Cardiac muscle cell (in vitro differentiated cells and primary cell): Measurements from ENCODE around the gene EID3. TPM values are rescaled to one million over a fixed set of nuclear protein-coding genes. Genes with fewer than 3 reads are reported as not detected.

ENCODE experiments used
- DNase-seq, 2 donors: peaks; one replicate each; pipeline versions ENCODE4 v3.0.0 to v3.0.0-alpha.2; 2010 to 2017; ENCODE audit warnings: low read depth in 1 of 2, low spot score in 1 of 2
- H3K27ac ChIP-seq: fragments of 200-600 bp; sonication (generic); 2 replicates; pipeline ENCODE4 v1.5.1; 2016
- H3K27me3 ChIP-seq: fragments of 200-600 bp; sonication (generic); 2 replicates; pipeline ENCODE4 v1.6.0; 2016; ENCODE audit warnings: control low read depth
- H3K36me3 ChIP-seq: fragments of 200-600 bp; sonication (generic); 2 replicates; pipeline ENCODE4 v1.5.1; 2016; ENCODE audit warnings: control low read depth
- H3K4me1 ChIP-seq: fragments of 200-600 bp; sonication (generic); 2 replicates; pipeline ENCODE4 v1.8.1; 2017; ENCODE audit warnings: low read depth, mild to moderate bottlenecking, mixed run types
- H3K4me3 ChIP-seq: fragments of 200-600 bp; sonication (generic); 2 replicates; pipeline ENCODE4 v1.5.1; 2016; ENCODE audit warnings: mild to moderate bottlenecking
- H3K9me3 ChIP-seq: fragments of 200-600 bp; sonication (generic); 2 replicates; pipeline ENCODE4 v1.5.1; 2017; ENCODE audit warnings: low read depth, mild to moderate bottlenecking, control low read depth
- CTCF ChIP-seq: IDR thresholded peaks from 2 replicates; pipeline ENCODE4 v1.5.1; 2012; ENCODE audit warnings: low read depth, mild to moderate bottlenecking, low read length
- polyA plus RNA-seq: library from polyadenylated mRNA; unstranded; fragments of >200 nt; fragmentation: Nextera tagmentation; extraction: Ambion mirVana; gene quantifications from 2 replicates; pipeline ENCODE4 v1.2.1, GENCODE V29; 2016
- total RNA-seq: library from RNA; depleted of rRNA; stranded (reverse); fragments of >200 nt; gene quantifications from 2 replicates; pipeline ENCODE4 v1.2.3, GENCODE V29; 2016

The EID3 gene
- total and polyA plus RNA-seq, 2 experiments from 2014 or later = 3.0 to 3.3 TPM

- Histone ChIP-seq H3K4me1 (no peaks in the 10 kb centered on the region), H3K4me3 (no peak overlapping the region), H3K36me3 (no peaks in the 10 kb centered on the region), H3K27ac (no peak overlapping the region), H3K9me3 (no peaks in the 10 kb centered on the region), H3K27me3 (no peaks in the 10 kb centered on the region)
- TF ChIP-seq CTCF = no peak
- DNase-seq = no peak
Observed at GRCh38 chr12:104305349-104305748, 1.8 kb downstream of the EID3 start.

DNA sequence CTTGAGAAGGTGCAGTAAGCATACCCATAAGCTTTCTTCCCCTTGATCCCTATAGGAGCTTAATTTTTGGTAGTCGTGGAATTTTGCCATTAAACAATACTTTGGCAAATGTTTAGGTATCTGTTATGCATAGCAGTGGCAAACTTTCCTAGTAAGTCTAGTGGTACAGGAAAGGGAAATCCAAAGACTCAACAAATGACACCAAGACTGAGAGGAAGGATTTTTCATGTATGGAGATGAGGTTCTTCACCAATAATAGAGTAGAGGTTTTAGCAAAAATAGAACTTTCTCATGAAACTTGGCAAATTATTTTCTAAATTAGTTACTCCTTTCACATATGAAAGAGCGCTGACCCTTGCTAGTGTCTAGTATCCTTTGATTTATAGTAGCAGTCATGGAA is 2.8 kb downstream of the EID3 start:
- Histone ChIP-seq H3K4me3 (no peak overlapping the region), H3K36me3 (peaks cover 2% of the 10 kb centered on the region), H3K27me3 (no peaks in the 10 kb centered on the region), H3K9me3 (no peaks in the 10 kb centered on the region), H3K27ac (no peak overlapping the region), H3K4me1 (no peaks in the 10 kb centered on the region)
- TF ChIP-seq CTCF = no peak
- DNase-seq = no peak

- H3K4me3 ChIP-seq = no peak overlapping the region
- H3K27ac ChIP-seq = no peak overlapping the region
- peak in 1 of 2 donors; percentile 43 for DNase-seq
- no peak for TF ChIP-seq CTCF
- peaks cover 7% of the 10 kb centered on the region for H3K36me3 ChIP-seq
- H3K27me3 ChIP-seq = no peaks in the 10 kb centered on the region
- no peaks in the 10 kb centered on the region for H3K9me3 ChIP-seq
- no peaks in the 10 kb centered on the region for H3K4me1 ChIP-seq
Observed at GRCh38 chr12:104306943-104307654, 3.6 kb downstream of the EID3 start.

DNA sequence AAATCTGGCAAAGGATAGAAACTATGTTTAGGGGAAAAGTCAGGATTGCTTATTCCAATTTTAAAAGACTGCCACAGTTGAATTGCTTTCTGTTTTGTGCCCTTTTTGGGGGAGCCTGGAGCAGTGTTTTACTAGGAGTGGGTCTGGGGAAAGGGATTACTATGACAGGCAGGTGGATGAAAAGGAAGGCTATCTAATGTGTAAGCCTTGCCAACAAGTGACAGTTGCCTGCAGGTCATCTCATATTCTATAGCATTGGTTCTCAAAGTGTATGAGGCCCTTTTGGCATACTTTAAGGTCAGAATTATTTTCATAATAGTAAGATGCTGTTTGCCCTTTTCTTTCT is 4.1 kb downstream of the EID3 start:
- DNase-seq = no peak
- no peak for TF ChIP-seq CTCF
- no peaks in the 10 kb centered on the region for H3K4me1 ChIP-seq
- no peaks in the 10 kb centered on the region for H3K9me3 ChIP-seq
- no peak overlapping the region for H3K27ac ChIP-seq
- H3K4me3 ChIP-seq = no peak overlapping the region
- H3K27me3 ChIP-seq = no peaks in the 10 kb centered on the region
- H3K36me3 ChIP-seq = peaks cover 12% of the 10 kb centered on the region

- Histone ChIP-seq H3K36me3 (peaks cover 30% of the 10 kb centered on the region), H3K27me3 (no peaks in the 10 kb centered on the region), H3K27ac (no peak overlapping the region), H3K4me3 (no peak overlapping the region), H3K9me3 (no peaks in the 10 kb centered on the region), H3K4me1 (no peaks in the 10 kb centered on the region)
- TF ChIP-seq CTCF = no peak
- DNase-seq = no peak
Observed at GRCh38 chr12:104309446-104309993, 6.0 kb downstream of the EID3 start.
